NCI-H1092 (cell line): Measurements from ENCODE around the gene PTPRD.
A peak's percentile ranks its signal among the peaks of the same experiment; 100 is the strongest.

ENCODE experiments used
- DNase-seq: peaks from one replicate; lab custom pipeline; 2025; lab: John Stamatoyannopoulos, UW

Gene PTPRD

GRCh38 chr9:10268531-10269485 is 344.0 kb downstream of the PTPRD start:
- peak; percentile 63 for DNase-seq

GRCh38 chr9:10265153-10265631 is 347.6 kb downstream of the PTPRD start:
- DNase-seq: no peak

- no peak for DNase-seq
Observed at GRCh38 chr9:10260501-10260900, 352.3 kb downstream of the PTPRD start.

GRCh38 chr9:10259668-10260067 is 353.1 kb downstream of the PTPRD start:
- DNase-seq: no peak

GRCh38 chr9:10255758-10256157 is 357.0 kb downstream of the PTPRD start:
- DNase-seq: no peak

- DNase-seq: no peak
Observed at GRCh38 chr9:10254338-10254737, 358.5 kb downstream of the PTPRD start.

GRCh38 chr9:10253341-10253740 is 359.5 kb downstream of the PTPRD start:
- no peak for DNase-seq

- DNase-seq: peak; percentile 79
Observed at GRCh38 chr9:10252174-10252573, 360.6 kb downstream of the PTPRD start.

- DNase-seq: no peak
Observed at GRCh38 chr9:10251490-10251889, 361.3 kb downstream of the PTPRD start.

- no peak for DNase-seq
Observed at GRCh38 chr9:10250219-10250618, 362.6 kb downstream of the PTPRD start.

GRCh38 chr9:10248890-10249289 is 363.9 kb downstream of the PTPRD start:
- DNase-seq: no peak

GRCh38 chr9:10242255-10242654 is 370.5 kb downstream of the PTPRD start:
- DNase-seq: no peak

- DNase-seq: no peak
Observed at GRCh38 chr9:10238087-10238486, 374.7 kb downstream of the PTPRD start.

- DNase-seq: no peak
Observed at GRCh38 chr9:10237584-10237983, 375.2 kb downstream of the PTPRD start.

GRCh38 chr9:10236161-10236560 is 376.6 kb downstream of the PTPRD start:
- no peak for DNase-seq

- DNase-seq: no peak
Observed at GRCh38 chr9:10235376-10235775, 377.4 kb downstream of the PTPRD start.

GRCh38 chr9:10232352-10232930 is 380.4 kb downstream of the PTPRD start:
- DNase-seq: no peak

GRCh38 chr9:10230512-10230911 is 382.3 kb downstream of the PTPRD start:
- DNase-seq: no peak

- no peak for DNase-seq
Observed at GRCh38 chr9:10228082-10228481, 384.7 kb downstream of the PTPRD start.

GRCh38 chr9:10226996-10227395 is 385.8 kb downstream of the PTPRD start:
- no peak for DNase-seq

- no peak for DNase-seq
Observed at GRCh38 chr9:10212702-10213101, 400.1 kb downstream of the PTPRD start.

GRCh38 chr9:10208691-10209069 is 404.1 kb downstream of the PTPRD start:
- no peak for DNase-seq

GRCh38 chr9:10204276-10204675 is 408.5 kb downstream of the PTPRD start:
- DNase-seq: no peak
